GM10847 (cell line): ENCODE results near the gene GPR176.

Source experiments
- POLR2A ChIP-seq: IDR thresholded peaks from 2 replicates; pipeline ENCODE4 v1.6.1; 2011; ENCODE audit not compliant: insufficient read length; ENCODE audit errors: extremely low read depth

Gene GPR176

DNA sequence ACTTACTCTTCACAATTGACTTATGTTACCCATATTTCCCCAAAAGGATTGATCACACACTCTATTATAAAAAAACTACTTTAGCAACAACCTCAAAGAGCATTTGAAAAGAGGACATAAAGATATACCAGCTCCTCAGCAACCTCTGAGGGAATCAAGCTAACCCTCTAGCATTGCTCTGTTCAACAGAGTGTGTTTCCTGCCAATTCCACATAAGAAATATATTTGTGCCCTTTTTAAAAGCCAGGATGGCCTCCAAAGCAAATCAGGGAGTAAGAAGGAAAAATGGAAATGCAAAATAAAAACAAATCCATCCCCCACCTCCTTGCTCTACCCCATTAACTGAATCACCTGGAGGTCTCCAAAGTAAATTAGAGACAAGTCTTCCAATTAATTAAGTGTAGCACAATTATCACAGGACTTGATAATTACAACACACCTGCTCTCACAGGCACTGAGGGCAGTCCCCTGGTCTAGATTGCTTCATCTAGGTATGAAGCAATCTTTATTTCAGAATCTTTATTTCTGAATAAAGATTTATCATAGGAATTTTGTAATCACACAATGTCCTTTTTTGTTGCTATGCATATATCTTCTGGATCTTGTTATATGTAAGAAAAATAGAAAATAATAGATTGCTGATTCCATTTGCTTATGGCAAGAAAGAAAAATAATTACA lies 34.8 kb downstream of the GPR176 start:
- no peak for TF ChIP-seq POLR2A

DNA sequence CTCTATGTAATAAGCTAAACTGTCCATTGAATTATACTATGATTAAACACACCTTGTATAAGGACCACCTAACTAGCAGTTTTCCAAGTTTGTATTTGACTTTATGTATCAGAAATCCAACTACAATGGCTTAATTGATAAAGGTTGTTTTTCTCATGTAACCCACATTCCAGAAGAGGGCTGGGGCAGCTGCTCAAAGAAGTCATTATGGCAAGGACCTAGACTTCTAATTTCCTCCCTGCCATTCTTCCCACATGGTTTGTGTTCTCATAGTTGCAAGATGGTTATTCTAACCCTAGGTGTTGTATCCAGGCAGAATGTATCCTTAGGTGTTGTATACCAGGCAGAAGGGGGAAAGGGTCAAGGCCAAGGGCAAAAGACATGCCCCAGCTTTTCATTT lies 35.7 kb downstream of the GPR176 start:
- TF ChIP-seq POLR2A = no peak

DNA sequence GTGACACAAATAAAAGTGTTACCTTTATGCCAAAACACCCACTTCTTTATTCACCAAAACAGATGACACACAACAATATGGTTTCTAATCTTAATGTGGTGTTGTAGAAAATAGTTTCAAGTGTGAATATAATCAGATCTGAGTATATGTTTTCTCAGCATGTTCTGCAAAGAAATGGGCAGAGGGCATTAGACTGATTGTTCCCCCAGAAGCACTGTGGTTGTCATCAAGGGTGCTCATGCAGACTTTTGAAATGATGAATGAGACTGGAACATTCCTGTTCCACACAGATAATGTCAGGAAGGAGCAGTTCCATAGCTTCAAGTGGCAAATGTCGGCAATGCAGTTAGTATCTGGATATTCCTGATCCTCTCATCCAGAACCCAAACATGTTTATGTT lies 37.5 kb downstream of the GPR176 start:
- no peak for TF ChIP-seq POLR2A

DNA sequence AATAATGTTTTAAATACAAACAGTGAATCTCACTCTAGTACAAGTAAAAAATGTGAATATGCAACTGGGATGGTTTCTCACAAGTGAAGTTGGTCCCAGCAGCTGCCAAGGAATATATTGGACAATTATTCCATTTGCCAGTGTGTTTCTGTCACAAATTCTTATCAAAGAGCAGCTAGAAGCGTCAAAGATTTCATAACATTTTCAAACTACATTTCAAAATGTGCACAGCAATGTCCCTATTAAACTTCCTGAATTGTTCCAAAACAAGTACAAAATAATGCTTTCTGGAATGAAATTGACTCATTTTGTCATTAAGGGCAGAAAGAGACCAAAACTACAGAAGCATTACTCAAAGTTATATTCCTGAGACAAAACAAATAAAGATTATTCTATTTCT lies 38.3 kb downstream of the GPR176 start:
- TF ChIP-seq POLR2A = no peak

DNA sequence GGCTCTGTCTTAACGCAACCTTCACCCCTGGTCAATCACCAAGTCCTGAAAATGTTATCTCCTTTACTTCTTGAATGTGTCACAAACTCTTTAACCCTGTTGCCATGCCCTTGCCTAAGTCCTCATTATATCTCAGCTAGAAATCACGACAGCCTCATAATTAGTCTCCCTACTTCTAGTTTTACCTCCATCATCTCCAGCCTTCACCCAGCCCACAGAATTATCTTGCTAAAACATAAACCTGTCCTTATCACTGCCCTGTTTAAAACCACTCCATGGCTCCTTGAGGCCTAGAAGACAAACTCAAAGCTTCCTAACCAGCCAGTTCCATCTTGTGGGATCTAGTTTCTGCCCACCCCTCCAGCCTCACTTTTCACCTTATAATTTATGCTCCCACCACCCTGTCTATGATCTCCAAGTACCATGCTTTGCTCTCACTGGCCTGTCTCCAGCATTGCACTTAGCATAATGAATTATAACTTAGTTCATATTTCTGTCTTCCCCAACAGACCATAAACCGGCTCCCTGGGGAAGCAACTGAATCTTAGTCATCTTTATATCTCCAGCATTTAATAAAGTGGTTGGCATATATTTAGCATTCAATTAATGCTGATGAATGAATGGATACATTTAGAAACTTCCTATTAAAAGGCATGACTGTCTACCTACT lies 39.2 kb downstream of the GPR176 start:
- no peak for TF ChIP-seq POLR2A

DNA sequence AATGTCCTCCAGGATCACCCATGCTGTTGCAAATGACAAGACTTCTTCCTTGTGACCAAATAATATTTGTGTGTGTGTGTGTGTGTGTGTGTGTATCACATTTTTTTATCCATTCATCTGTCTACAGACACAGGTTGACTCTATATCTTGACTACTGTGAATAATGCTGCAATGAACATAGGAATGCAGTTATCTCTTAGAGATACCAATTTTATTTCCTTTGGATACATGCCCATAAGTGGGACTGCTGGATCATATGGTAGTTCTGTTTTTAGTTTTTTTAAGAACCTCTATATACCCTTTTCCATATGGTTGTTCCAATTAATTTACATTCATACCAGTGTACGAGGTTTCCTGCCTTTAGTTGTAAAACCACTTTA lies 41.7 kb downstream of the GPR176 start:
- TF ChIP-seq POLR2A = no peak

DNA sequence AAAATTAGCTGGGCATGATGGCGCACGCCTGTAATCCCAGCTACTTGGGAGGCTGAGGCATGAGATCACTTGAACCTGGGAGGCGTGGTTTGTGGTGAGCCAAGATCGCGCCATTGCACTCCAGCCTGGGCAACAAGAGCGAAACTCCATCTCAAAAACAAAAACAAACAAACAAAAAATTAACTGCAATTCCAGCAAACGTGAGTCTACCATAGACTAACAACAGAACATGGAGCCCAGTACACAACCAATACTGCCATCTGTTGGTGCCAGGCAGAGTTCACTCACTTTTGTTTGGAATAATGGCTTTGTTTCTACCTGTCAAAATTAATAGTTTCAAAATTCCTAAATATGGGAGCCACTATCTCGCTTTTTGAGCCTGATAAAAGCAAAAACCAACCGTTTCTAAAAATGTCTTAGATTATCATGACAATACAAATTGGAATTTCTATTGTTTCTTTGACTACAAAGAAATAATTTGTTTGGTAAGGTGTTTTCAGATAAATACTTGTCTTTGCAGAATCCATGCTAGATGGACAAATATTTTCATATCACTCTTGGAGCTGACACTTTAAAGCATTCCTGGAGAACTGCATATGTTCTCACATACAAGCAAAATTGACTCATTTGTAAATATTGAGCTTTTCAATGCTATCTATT lies 45.0 kb downstream of the GPR176 start:
- no peak for TF ChIP-seq POLR2A

DNA sequence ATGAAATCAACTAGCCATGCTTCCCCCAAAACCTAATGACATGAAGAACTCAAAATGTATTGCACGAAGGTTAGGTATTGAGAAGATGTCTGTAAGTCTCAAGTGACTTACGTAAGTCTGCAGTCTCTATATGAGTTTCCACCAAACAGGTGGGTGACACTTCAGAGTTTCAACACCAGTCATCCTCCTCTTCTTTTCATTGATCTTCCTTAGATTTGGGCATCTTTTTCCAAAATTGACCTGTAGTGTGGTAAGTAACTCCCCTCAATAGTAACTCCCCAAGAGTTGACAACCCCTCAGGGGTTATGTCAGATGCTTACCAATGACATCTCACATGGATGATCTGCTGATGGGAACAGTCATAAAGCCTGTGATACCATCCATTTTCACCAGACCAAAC lies 46.1 kb downstream of the GPR176 start:
- no peak for TF ChIP-seq POLR2A

DNA sequence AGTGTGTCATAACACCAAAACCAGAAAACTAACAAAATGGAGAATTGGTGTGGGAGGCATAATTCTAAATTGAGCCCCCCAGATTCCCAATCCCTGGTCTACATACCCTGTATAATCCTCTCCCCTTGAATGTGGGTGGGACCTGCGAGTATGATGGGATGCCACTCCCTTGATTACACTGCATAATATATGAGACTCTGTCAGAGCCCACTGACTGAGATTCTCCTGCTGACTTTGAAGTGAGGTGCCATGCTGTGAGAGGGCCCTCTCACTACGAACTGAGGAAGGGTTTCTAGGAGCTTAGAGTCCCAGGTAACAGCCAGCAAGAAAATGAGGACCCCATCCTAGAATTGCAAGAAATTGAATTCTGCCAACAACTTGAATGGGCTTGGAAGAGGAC lies 49.5 kb downstream of the GPR176 start:
- TF ChIP-seq POLR2A = no peak

DNA sequence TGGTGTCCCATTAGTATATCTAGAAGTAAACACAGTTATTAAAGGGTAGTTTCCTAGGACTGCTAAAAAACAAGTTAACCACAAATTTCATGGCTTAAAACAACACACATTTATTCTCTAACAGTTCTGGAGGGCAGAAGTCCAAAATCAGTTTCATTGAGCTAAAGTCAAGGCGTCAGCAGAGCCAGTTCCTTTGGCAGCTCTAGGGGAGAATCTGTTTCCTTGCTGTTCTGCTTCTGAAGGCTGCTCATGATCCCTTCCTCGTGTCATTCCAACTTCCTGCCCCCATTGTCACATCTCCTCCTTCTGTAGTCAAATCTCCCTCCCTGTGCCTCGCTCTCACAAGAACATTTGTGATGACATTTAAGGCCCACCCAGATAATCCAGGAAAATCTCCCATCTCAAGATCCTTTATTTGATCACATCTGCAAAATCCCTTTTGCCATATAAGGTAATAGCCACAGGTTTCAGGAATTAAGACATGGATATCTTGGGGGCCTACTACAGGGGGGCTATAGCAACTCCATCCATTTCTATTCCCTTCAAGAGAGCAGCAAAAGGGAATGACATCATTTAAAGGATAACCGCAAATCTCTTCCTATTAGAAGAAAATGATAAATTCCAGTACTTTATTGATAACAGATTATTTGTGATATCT lies 50.1 kb downstream of the GPR176 start:
- no peak for TF ChIP-seq POLR2A

DNA sequence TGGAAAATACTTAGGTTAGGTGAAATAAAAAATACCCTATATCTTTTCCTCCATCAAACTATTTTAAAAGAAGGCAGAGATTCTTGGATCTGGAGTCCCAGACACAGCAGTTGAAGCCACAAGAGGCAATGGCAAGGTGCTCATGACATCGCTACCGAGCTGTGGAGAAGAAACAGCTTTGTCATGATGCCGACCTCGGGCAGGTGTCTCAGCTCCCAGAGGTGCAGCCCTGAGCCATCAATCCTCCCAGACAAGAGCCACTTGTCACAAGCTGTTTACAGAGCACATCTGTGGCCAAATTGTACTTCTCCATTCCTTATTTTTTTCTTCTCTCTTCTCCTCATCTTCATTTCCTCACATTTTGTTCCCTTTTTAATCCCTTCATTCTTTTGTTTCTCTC lies 50.8 kb downstream of the GPR176 start:
- no peak for TF ChIP-seq POLR2A

DNA sequence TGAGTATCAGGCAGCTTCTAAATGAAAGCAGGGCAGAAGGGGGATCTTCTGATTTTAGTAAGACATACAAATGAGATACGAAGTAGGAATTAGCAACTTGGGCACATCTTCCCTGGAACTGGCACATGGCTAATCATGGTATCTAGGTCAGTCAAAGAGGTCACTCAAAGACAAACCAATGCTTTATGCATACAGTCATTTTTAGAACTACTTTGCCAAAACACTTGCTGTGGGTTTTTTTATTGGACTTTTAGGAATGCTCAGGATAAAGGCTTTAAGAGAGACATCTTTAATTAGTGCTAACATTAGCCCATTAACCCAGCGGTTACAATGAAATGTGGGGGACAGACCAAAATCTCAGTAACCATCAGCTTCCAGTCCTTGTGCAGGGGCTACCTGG lies 51.7 kb downstream of the GPR176 start:
- no peak for TF ChIP-seq POLR2A

DNA sequence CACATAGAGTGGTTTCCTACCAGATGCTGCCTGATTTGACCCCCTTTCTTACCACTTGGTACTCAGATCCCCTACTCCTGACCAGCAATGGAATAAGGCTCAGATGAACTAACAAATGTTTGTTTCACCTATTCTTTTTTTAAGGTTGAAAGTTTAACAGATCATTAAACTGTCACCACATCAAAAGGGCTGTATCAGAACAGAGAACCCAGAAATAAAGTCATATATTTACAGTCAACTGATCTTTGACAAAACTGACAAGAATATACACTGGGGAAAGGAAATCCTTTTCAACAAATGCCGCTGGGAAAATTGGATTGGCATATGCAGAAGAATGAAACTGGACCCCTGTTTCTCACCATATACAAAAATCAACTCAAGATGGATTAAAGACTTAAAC lies 56.0 kb downstream of the GPR176 start:
- no peak for TF ChIP-seq POLR2A

DNA sequence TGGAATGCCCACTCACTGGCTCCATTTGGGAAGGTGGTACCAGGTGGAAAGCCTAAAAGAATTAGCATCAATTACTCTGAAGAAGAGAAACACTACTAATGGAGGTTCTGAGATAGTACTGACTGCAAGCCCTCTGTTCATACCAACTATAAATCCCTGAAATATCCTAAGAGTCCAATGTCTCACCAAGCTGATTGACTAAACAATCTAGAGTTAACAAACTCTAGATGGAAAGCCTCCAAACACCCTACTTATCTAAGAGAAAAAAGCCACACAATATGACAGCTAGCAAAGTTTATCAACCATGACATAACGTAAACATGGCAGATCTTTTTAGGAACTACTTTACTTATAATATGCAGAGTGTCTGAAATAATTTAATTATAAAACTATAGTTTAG lies 59.2 kb downstream of the GPR176 start:
- no peak for TF ChIP-seq POLR2A

DNA sequence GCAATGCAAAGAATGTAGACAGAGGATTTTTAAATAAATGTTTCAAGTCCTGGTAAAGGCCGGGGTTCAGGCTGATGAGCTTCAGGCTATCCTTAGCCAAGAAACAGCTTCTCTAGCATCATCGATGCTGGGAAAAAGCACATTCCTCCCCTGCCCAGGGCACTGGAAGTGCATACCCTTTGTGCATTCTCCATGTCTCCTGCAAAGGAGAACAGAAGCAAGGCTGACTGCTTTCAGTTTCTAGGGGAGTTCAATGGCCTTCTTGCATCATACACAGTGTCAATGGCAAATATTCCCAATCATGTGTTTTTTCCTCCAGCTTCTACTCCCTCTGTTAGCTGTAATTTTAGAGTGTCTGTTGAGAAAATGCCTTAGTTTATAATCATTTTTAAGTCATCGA lies 59.9 kb downstream of the GPR176 start:
- TF ChIP-seq POLR2A = no peak

DNA sequence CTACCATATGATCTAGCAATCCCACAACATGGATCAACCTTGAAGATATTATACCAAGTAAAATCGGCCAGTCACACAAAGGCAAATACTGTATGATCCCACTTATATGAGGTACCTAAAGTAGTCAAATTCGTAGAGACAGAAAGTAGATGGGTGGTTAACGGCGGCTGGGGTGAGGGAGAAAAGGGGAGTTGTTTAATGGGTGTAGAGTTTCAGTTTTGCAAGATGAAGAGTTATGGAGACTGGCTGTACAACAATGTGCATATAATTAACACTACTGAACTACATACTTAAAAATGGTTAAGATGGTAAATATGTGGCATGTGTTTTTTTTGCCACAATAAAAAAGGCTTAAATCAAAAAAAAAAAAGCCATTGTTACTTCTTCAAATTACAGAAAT lies 60.4 kb downstream of the GPR176 start:
- TF ChIP-seq POLR2A = no peak
